HG03439 (cell line): ENCODE results near the gene CATSPERD.

Experiments used
- ATAC-seq: cut with Tn5 transposase; IDR thresholded peaks from one replicate; pipeline ENCODE4 v1.9.1; 2021; ENCODE audit warnings: mild to moderate bottlenecking, moderate library complexity; ENCODE audit not compliant: unreplicated experiment

Gene CATSPERD

GRCh38 chr19:5803752-5804515 is 83.5 kb downstream of the CATSPERD start:
- no peak for ATAC-seq

- ATAC-seq: no peak
Measured at GRCh38 chr19:5804516-5805461, 84.4 kb downstream of the CATSPERD start, which contains the start of gene NRTN. Gene NRTN, plus strand, starts transcription at chr19:5805067. Its CDS starts 19,099 bp downstream, at chr19:5824166.

GRCh38 chr19:5805462-5806132 is 85.2 kb downstream of the CATSPERD start:
- ATAC-seq: no peak

- ATAC-seq: no peak
Measured at GRCh38 chr19:5806133-5806489, 85.7 kb downstream of the CATSPERD start.

DNA sequence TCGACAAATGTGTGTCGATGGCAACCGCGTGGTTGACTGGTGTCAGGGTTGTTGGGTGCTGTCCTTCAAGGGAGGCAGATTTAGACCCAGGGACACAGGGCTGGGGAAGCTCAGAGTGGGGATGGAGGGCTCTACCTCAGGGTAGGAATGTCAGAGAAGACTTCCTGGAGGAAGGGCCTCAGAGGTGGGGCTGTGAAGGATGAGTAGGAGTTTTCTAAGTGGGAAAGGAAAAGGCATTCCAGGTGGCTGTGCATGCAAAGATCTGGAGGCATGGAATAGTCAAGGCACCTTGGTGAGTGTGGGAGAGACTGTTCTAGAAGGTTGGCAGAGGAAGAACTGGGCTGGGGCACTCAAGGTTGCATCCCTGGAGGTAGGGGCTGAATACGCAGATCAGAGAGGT is 86.5 kb downstream of the CATSPERD start:
- no peak for ATAC-seq

GRCh38 chr19:5808120-5808816 is 87.8 kb downstream of the CATSPERD start:
- no peak for ATAC-seq

GRCh38 chr19:5809053-5809452 is 88.6 kb downstream of the CATSPERD start:
- no peak for ATAC-seq

DNA sequence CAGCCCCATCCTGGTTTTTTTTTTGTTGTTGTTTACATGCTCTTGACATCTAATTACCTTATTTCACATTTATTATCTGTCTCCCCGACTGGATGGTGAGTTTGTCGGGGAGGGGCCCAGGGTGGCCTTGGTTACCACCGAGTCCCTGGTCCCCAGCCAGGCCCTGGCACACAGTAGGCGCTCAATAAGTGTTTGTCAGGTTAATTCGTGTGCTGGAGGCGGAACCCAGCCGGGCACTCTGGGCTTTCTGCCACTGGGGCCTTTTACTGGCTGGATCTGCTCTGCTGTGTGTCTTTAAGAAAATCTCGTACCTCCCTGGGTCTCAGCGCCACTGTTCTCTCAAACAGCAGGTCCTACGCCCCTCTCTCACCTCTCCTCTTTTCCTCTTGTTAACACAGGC is 89.0 kb downstream of the CATSPERD start:
- ATAC-seq: no peak

- no peak for ATAC-seq
Measured at GRCh38 chr19:5811117-5811516, 90.7 kb downstream of the CATSPERD start.

DNA sequence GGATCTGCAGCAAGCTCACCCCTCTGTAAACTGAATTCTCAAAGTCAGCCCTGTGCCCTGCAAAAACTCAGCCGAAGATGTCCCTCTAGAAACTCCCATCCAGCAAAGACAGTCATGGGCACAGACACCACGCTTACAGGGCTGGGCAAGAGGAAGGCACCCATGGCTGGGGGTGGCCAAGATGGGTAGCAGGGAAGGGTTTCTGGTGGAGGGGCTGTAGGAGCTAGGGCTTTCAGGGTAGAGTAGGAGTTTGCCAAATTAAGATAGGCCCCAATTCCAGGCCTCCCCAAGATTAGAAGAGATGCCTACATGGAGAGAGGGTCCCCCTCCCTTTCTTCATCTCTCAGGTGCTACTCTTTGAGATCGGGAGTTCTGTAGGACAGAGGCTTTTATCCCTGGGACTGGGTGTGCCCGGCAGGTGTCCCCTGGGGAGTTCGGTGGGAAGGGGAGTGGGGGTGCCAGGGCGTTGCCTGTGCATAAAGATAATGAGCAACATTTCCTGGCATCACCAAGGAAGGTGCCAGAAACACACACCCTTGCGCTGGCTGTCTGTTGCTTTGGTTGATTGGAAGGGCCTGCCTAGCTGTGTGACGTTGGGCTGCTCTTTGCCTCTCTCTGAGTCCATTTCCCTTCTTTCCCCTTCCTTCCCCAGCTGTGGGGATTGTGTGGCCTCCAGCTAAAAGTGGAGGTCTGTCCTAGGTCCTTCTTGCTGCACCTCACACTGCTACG is 93.8 kb downstream of the CATSPERD start:
- ATAC-seq: no peak

DNA sequence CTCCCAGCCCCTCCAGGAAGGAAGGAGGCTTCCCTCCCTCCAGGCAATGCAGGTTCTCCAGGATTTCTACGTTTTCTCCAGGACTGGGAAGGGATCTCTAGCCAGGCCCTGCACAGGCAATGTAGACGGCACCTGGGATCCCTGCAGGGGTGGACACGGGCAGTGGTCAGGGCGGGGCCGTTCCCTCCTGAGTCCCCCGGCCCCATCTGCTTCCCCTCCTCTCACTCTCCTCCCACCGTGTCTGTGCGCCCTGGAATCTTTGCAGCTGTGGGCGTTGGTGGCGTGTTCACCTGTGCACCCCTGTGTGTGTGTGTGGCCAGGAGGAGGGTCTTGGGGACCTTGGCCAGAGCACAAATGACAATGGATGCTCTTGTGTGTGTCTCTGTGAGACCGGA is 94.4 kb downstream of the CATSPERD start:
- no peak for ATAC-seq

GRCh38 chr19:5817218-5817617 is 96.8 kb downstream of the CATSPERD start:
- ATAC-seq: no peak

GRCh38 chr19:5818594-5818993 is 98.2 kb downstream of the CATSPERD start:
- ATAC-seq: no peak

GRCh38 chr19:5820785-5821184 is 100.3 kb downstream of the CATSPERD start:
- no peak for ATAC-seq

DNA sequence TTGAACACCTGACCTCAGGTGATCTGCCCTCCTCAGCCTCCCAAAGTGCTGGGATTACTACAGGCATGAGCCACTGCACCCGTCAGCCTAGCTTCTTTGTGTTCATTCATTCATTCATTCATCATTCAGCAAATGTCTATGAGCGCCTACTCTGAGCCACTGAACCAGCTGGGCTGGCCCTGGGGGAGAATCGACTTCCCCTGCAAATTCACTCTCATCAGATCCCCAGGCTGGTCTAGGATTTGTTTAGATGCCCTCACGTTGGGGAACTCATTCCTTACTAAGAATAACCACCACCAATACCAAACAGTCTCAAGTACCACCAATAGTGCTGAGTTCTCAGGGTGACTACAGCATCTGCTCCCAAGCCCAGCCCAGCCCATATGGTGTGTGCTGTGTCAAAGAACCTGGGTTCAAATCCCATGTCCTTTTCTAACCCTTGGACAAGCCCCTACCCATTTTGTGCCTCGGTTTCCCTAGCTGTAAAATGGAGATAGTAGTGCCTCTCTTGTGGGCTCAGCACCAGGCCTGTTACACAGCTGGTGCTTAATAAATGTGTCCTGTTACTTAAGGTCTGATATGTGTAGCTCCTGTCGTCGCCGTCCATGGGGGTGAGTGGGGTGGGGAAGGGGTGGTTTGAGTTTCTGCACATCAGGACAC is 101.2 kb downstream of the CATSPERD start:
- no peak for ATAC-seq

DNA sequence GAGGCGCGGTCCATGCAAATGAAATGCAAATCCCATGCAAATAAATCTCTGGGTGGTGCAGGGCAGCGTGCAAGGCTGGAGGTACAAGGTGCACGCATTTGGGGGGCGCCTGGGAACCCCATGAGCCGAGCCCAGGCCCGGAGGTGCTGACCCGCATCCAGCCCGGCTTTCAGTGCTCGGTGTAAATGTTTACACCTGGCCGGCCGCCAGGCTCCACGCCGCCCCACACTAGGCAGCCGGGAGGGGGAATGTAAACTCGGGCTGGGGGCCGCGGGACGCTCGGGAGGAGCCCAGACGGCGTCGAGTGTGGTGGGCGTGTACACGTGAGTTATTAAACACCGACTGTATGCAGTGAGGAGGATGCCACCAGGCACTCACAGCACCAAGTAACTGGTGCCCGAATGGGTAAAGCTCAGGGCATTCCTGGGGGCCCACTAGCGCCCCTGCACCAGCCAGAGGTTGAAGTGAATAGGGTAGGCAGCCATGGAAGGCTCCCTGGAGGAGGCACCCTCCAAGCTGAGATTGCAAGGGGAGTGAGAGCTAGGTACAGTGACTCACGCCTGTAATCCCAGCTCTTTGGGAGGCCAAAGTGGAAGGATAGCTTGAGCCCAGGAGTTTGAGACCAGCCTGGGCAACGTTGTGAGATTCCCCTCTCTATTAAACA is 101.9 kb downstream of the CATSPERD start:
- ATAC-seq: no peak

- ATAC-seq: no peak
Measured at GRCh38 chr19:5823579-5824281, 103.3 kb downstream of the CATSPERD start.

GRCh38 chr19:5824751-5825150 is 104.3 kb downstream of the CATSPERD start:
- ATAC-seq: no peak
